Middle frontal gyrus (tissue), 1 donor: ENCODE measurements around the gene LTF.

Source experiments
- DNase-seq: peaks from one replicate; pipeline ENCODE4 v3.0.0-alpha.2; 2015; ENCODE audit warnings: low spot score; ENCODE audit errors: extremely low spot score

The LTF gene

DNA sequence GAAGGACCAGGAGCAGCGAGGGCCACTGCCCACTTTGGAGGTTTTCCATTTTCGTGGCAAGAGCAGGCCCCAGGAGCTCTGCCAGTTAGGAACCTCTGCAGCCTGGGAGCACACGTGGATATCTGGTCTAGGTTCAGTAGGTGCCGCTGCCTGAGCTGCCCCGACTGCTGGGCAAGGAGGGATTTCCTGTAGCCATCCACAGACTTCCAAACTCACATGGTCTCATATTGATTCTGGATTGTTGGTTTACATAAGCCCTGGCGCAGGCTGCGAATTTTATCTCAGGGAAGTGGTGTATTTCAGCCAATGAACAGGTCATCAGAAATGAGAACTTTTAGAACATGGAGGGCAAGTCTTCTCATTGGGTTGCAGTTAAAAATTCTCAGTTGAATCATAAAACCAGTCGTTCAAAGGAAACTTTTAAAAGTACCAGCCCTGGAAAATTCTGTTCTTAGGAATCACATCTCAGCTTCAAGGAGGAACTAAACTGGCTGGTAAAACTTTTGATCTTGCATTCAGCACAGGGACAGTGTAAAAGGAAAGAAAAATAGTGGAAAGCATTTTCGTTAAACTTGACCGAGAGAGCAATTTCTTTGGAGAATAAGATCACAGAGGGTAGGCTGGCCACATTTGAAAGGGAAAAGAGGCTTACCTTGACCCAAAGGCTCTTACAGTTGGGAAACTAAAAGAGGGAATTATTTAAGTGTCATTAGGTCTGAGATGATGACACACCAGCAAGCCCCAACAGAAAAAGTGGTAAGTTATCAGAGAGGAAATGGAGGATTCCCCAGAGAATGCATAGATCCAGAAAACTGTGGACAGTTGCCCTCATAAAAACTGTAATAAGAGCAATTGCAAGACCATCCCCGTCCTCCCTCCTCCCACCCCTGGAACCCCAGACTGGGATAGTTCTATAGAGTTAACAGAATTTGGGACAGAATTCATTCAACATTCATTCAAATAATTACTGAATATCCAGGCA, 26.7 kb upstream of the LTF start:
- DNase-seq: no peak

DNA sequence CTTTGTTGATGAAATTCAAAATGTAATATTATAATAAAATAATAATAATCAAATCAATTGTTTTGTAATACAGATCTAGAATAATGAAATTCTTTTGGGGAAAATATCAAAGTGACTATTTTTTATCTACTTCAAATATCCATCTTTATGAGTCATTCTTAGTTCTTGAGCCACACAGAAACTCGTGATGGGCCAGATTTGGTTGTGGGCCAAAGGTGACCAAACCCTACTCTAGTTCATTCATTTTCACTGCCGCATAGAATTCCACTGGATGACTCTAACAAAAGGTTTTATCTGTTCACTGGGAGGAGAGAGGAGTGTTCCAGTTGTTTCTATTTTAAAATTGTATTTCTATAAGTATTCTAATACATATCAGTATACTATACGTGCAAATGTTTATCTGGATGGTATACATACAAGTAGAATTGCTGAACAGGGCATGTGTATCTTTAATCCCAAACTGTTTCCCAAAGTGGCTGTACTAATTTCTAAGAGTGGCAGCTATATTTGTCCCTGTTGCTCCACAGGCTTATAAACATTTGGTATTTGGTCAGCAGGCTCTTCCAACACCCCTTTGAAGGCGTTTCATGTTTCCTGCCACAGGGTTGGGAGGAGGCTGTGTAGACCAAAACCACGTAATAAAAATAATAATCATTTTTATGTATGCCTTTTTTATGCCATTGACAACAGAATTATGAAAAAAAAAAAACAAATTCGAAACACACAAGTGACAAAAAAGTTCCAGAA, 25.8 kb upstream of the LTF start:
- DNase-seq: no peak

DNA sequence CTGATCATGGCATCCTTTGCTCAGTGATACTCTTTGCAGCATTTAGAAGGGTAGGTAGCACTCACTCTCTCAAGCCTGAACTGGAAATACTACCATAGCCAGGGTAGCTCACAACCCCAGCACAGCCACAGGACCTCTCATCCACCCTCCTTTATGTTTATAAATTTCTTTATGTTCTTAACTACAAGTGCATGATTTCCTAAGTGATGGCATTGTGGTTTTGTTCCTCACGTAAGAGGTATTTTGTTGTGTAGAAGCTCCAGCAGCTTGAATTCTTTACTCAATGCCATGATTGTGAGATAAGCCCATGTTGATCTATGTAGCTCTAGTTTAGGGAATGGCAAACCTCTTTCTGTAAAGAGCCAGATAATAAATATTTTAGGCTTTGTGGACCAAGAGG, 25.2 kb upstream of the LTF start:
- DNase-seq: no peak

DNA sequence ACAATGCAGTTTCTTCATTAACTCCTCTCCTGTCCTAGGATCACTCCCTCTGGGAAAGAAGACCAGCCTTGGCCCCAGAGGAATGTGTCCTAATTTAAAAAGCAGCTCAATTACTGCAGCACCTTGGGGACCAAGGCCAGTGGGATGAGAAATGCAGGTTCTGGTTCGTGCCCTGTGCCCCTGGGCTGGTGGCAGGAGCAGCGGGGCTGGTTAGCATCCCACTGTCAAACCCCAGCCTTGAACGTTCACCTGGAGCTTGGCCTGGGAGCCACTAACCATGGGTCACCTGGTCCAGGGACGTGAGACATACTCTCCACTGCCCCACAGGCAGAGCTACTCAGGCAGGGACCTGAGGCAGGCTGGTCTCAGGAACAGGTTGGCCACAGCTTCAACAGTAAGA, 24.7 kb upstream of the LTF start:
- no peak for DNase-seq

DNA sequence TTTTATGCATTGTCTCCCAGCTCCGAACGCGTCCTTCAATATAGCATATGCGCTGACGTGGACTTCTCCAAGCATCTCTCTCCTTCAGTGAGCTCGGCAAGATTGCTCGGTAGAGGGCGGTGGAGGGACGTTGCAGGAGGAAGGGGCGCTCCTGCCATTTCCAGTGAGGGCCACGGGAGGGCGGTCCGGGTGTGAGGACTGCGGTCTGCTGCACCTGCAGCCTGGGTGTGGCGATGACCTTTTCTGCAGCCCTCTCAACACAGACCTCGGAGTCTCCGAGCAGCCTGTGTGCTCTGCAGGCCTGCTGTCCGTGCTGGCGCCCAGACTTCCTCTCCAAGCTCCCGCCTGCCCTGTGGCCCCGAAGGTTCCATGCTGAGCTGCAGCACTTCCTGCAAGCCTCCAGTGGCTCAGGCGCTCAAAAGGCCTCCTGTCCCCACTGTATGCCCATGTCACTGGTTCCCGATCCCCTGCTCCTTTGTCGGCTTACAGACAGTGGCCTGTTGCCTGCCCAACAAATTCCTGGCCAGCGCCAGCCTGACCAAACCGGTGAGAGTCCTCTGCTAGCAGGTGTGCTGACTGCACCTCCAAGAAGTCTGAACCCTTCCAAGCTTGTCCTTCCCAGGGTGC, 24.1 kb upstream of the LTF start:
- peak; percentile 76 for DNase-seq

DNA sequence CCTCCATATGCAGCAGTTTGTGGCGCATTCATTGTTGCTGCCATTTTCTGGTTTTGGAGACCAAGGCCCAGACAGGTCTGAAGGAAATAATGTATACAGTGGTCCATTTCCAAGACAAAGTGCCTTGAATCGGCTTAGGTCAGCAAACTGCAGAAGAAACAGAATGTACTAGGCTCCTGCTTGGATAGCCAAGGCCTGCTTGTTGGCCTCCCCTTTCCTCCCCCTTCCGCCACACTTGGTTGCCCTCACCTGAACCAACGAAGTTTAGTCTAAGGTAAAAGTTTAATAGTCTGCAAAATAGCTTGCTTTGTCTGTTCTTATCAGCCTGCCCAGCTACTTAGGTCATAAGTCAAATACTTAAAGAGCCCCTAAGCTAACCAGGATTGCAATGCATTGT, 21.1 kb upstream of the LTF start:
- no peak for DNase-seq

DNA sequence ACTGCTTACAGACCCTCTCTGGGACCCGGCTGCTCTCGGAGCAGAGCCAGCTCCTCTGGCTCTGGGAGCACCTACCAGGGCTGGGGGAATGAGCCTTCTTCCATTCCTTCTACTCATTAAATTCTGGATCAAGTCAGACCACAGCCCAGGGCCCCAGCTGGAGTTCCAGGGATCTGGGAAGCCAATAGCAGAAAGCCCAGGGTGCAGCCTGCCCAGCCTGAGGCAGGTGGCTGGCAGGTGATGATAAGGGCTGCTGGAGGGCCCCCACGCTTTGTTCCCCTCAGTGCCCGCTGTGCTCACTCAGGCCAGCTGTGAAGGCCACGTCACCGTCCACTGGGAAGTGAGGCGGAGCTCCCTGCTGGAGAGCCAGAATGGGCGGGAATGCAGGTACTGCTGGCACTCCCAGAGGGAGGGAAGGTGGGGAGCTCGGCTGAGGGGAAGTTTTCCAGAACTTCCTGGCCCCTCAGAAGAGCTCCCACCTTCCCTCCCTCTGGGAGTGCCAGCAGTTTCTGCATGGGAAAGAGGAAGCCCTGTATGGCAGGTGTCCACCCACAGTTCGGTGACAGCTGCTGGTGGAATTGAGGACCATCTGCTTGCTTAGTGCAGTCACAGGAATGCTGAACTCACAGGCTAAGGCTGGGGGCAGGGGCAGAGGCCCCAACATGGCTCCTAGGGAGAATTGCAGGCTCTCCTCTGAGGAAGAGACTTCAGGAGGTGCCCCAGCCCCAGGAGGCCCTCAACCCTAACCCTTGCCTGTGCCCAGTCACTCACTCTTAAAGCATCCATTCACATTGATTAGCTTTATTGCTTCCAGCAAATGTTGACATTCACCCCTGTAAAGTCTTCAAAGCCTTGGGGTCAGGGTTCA, 20.4 kb upstream of the LTF start:
- no peak for DNase-seq

DNA sequence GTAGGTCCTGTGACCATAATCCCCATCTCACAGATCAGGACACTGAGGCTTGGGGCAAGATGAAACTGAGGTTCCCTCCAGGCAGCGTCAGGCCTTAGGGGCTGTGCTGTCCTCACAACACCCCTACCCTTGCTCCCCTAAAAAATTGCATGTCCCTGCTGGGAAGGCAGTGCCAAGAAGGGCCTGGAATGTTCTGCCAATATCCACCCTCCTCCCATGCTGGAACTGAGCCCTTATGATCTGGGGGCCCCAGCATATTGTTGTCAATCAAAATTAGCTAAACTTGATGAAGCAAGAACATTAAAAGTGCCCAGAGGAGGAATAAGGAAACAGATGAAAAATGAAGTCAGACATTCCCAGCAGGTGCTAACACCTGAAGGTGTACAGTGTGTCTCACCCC, 19.7 kb upstream of the LTF start:
- DNase-seq: no peak

DNA sequence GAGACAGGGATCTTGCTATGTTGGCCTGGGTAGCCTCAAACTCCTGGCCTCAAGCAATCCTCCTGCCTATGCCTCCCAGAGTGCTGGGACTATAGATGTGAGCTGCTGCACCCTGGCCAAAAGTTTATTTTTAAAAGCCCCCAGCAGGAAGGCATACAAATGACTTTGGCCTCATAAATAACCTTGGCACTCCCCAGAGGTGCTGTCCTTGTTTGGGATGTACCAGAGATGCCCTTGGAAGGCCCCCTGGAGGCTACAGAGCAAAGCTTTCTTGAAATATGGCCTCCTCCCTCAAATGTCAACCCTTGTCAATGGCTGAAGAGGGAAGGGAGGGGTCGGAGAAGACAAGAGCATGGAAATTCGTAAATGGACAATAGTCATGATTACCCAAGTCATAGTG, 19.1 kb upstream of the LTF start:
- DNase-seq: no peak

DNA sequence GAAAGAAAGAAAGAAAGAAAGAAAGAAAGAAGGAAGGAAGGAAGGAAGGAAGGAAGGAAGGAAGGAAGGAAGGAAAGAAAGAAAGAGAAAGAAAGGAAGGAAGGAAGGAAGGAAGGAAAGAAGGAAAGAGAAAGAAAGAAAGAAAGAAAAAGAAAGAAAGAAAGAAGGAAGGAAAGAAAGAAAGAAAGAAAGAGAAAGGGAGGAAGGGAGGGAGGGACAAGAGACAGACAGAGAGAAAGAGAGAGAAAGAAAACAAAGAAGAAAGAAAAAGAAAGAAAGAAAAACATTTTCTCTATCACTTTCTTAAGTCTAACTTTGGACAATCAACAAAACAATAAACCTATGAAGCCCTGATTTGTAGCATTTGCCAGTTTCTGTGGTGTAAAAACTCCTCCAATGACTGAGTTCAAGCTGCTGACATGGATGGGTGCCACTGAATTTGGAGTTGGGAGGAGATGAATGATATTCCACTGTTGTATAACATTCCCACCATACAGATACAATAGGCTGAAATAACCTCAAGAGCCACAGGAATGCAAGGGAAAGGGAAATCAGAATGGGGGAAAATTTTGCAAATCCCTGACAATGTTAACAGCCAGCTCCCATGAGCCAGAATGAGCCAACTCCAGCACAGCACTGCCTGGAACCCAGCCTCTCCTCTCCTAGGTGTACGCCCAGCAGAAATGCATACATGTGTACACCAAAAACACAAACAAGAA, 18.1 kb upstream of the LTF start:
- no peak for DNase-seq

DNA sequence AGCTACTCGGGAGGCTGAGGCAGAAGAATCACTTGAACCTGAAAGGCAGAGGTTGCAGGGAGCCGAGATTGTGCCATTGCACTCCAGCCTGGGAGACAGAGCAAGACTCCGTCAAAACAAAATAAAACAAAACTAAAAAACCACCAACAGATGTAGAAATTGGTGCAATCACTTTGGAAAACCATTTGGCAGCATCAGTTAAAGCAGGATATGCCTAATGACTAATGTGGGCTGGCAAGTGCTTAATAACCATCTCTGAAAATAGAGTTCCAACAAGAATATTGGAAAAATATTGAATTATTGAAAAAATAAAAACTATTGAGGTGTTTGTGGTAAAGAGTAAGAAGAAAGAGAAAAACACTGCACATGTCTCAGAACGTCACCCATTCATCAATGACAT, 16.9 kb upstream of the LTF start:
- DNase-seq: no peak

DNA sequence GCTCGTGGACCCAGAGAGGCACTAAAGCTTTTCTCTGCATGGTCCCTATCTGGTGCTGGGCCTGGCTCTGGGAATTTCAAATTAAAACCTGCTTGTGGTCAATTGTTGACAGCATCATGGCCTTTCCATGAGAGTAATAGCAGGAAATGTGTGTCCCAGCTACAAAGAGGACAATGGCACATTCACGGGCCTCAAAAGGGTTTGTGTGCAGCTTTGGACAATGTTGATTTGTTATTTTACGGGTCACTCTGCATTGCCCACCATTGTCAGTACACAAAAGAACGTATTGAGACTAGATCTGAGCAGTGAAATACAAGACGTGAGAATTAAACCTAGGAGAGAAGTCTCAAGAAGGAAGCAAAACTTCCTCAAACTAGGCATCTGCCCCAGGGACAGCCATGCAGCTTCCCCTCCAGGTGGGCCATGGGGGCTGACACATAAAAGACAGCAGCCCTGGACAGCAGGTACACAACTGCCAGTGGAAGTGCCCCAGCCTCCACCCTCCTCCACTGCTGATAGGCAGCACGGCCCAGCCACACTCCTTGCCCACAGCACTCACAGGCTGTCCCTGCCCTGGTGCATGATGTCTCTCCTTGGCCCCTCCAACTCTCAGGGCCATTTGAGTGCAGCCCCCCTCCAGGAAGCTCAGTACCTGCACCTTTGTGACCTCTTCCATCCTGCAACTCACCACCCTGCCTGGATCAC, 15.9 kb upstream of the LTF start:
- no peak for DNase-seq

DNA sequence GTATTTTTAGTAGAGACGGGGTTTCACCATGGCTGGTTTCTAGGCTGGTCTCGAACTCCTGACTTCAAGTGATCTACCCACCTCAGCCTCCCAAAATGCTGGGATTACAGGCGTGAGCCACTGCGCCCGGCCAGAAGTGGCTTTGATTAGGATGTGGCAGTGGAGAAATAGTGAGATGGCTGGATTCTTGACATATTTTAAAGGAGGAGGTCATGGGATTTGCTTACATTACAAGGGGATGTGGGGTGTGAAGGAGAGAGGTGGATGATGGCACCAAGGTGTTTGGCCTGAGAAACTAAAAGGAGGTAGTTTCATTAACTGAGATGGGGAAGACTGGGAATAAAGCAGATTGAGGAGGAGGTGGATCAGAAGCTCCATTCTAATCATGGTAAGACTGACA, 15.0 kb upstream of the LTF start:
- no peak for DNase-seq

DNA sequence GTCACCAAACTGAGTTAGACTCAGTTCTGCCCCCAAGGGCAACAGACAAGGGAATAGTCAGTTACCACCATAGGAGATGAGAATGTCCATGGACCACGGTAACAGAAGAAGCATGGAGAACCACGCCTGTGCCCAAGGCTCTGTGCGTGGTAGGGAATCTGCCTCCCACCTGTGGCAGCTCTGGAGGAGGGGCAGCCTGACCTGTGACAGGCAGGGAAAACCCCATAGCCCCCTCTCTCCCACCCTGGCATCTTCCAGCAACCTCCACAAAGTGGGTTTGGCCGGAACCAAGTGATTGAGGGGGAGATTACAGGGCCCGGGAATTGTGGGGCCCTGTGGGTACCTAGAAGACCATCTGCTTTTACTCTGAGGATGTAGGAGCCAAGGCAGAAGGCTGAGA, 14.3 kb upstream of the LTF start:
- no peak for DNase-seq

DNA sequence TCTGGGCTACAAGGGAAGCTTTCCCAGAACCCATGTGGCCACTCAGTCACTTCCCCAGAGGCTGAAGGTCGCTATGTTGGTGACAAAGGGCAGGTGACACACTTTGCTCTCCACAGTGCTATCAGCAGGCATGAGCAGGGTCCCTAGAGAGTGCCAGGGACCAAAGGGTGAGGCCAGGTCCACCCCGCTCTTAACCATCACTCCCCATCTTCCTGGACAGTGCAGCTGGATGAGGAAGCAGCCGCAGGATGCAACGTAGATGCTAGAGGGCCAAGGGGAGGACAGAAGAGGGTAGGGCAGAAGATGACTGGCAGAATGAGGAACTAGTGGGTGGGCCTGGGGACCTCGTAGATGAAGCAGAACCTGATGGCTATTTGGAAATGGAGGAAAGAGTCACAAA, 13.6 kb upstream of the LTF start:
- no peak for DNase-seq

DNA sequence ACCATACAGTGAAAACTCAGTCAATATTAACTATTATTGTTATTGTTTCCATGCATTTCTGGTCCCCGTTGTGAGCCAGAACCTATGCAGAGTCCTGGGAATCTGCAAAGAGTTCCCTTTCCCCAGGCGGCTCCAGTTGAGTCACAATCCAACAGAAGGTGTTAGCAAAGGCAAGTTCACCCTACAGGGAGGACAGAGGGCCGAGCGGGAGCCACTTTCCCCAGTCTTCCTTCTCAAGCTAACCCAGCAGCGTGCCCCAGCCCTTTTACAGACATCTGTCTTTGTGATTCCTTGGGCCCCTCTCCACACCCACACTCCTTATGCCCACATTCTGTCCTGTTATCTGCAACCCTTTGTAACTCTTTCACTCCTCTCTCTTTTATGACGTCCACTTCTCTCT, 13.1 kb upstream of the LTF start:
- DNase-seq: no peak

DNA sequence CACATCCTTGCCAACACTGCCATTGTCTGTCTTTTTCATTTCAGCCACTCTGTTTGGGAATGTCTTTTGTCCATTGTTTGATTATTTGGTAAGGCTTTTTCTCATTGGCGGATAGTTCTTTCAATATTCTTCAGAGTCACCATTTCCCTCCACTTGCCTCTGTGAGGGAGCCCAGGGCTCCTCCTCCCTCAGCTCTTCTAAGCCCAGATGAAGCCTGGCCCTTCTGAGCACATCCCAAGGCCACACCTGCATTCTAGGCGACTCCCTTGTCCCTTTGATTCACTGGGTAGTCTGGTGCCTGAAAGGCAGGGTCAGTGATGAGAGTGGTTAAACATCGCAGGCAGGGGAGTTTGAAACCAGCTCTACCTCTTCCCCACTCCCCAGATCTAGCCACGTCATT, 12.4 kb upstream of the LTF start:
- no peak for DNase-seq

DNA sequence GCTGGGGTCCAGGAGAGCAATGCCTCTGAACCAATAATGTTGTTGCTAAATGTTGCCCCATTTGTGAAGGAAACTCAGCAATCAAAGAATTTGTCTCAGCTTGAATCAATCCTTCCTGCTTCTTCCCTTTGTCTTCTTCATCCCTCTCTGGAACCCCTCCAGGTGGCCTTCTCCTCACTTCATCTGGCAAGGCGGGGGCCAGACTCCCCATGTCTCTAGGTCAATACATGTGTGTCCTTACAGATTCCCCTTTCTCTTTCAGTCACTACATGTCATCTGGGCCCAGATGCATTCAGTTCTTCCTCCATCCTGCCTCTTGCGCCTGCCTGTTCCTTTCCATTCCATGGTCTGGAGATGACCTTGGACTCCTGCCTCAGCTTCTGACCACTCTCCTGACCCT, 8.0 kb upstream of the LTF start:
- DNase-seq: no peak

DNA sequence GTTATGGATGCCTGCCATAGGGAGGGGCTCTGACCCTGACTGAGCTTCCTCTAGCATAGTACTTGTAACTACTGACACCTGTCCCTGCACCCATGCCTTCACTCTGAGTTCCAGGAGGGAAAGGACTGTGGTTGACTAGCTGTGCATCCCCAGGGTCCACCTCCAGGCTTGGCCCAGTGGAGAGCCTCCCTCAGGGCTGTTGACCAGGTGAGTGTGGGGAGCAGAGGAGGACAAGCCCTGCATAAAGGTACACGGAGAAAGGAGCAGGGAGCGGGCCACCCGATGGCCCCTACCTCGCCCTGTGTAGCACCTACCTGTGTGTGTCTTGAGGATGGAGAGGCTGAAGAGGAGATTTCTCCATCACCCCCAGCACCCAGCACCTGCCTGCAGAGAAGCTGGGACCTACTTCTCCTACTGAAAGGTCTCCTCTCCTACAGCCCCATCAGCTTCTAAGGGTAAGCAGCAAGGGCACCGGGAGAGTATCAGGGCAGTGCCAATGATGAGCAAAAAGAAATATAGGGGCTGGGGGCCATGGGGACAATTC, 6.7 kb upstream of the LTF start:
- no peak for DNase-seq

DNA sequence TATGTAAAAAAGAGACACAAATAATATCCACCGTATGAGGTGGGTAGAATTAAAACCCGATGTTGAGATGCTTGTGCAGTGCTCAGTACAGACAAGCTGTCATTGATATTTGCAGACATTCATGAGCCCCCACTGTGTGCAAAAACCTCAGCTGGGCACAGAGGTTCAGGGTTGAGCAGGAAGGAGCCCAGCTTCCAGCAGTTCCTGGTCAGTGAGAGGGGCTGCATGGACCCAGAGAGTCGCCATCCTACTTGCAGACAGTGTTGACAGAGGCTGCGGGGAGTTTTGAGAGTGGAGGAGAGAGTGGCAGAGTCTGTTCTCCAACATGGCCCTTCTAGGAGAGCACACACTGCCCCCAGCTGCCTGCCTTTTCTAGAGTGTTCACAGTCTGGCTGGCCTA, 6.1 kb upstream of the LTF start:
- DNase-seq: no peak
